Measurements from ENCODE around the gene DRGX. TPM values are rescaled to one million over a fixed set of nuclear protein-coding genes. Genes with fewer than 3 reads are reported as not detected.

DRGX gene
- total RNA-seq, 5 donors from 2014 or later (not counting 1 experiment from before 2014, with no cell fraction given), result not detected

GRCh38 chr10:49355221-49355620, 40.7 kb downstream of the DRGX start:
- Mint-ChIP-seq H3K27me3 (peaks cover 5 to 8% of the 10 kb centered on the region in 2 donors), H3K4me3 (no peak overlapping the region), H3K4me1 (no peaks in the 10 kb centered on the region), H3K27ac (no peak overlapping the region), H3K36me3 (no peaks in the 10 kb centered on the region), H3K9me3 (peaks cover 2 to 6% (median 5%) of the 10 kb centered on the region in 3 donors)
- Histone ChIP-seq H3K4me3 (ENCODE audit: control insufficient read depth in 1 of 2, extremely low read depth in 1 of 2, low read length in 1 of 2) (no peak overlapping the region), H3K36me3 (ENCODE audit: control insufficient read depth in 2 of 2, extremely low read depth in 1 of 2, insufficient read depth in 1 of 2, low read length in 1 of 2) (no peaks in the 10 kb centered on the region), H3K27ac (ENCODE audit: low read length) (no peak overlapping the region), H3K4me1 (ENCODE audit: control insufficient read depth in 1 of 2, extremely low read depth in 1 of 2, insufficient read depth in 2 of 2, low read length in 2 of 2) (no peaks in the 10 kb centered on the region), H3K27me3 (replicated peaks in 1 of 2; ENCODE audit: control insufficient read depth in 2 of 2, extremely low read depth in 1 of 2, insufficient read depth in 2 of 2, low read length in 1 of 2) (peaks cover 0 to 21% of the 10 kb centered on the region in 2 experiments), H3K9me3 (no peaks in the 10 kb centered on the region)
- ChIA-PET POLR2A (no interaction called here), CTCF (no interaction called here)
- ATAC-seq (replicated peaks in 1 of 4) (no peak), DNase-seq (no peak)
- WGBS (ENCODE audit: insufficient coverage), result 92% methylated on average over 1 of the region's 3 CpGs

DNA sequence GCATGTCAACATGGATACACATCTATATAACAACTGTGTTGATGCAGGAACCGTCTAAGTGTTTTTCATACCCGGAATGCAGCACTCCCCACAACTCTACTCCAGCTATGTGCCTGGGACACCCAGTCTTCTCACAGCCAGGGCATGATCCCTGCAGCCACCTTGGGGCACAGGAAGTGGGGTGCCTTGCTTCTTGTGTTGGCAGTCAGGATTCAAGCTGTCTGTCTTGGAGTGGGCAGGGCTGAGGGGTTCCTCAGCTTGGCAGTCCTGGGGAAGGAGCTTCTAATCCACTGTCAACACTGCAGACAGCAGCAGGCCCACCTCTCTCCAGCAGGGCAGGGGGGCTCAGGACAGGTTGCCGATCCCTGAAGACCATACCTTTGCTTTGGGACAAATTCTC, 41.3 kb downstream of the DRGX start:
- Mint-ChIP-seq H3K4me3 (no peak overlapping the region), H3K27ac (no peak overlapping the region), H3K9me3 (peaks cover 6 to 9% (median 9%) of the 10 kb centered on the region in 3 donors), H3K4me1 (no peaks in the 10 kb centered on the region), H3K36me3 (no peaks in the 10 kb centered on the region), H3K27me3 (peaks cover 5 to 8% of the 10 kb centered on the region in 2 donors)
- no peak overlapping the region for H3K4me3 ChIP-seq (ENCODE audit: control insufficient read depth in 1 of 2, extremely low read depth in 1 of 2, low read length in 1 of 2)
- peaks cover 0 to 15% of the 10 kb centered on the region in 2 experiments for H3K27me3 ChIP-seq (replicated peaks in 1 of 2; ENCODE audit: control insufficient read depth in 2 of 2, extremely low read depth in 1 of 2, insufficient read depth in 2 of 2, low read length in 1 of 2)
- DNase-seq (no peak), ATAC-seq (replicated peaks in 1 of 4) (no peak)
- H3K4me1 ChIP-seq (ENCODE audit: control insufficient read depth in 1 of 2, extremely low read depth in 1 of 2, insufficient read depth in 2 of 2, low read length in 2 of 2), result no peaks in the 10 kb centered on the region
- H3K9me3 ChIP-seq, result no peaks in the 10 kb centered on the region
- H3K36me3 ChIP-seq (ENCODE audit: control insufficient read depth in 2 of 2, extremely low read depth in 1 of 2, insufficient read depth in 1 of 2, low read length in 1 of 2), result no peaks in the 10 kb centered on the region
- no peak overlapping the region for H3K27ac ChIP-seq (ENCODE audit: low read length)
- 67% methylated on average over 1 of the region's 3 CpGs for WGBS (ENCODE audit: insufficient coverage)
- CTCF ChIA-PET, result no interaction called here
- POLR2A ChIA-PET, result no interaction called here

DNA sequence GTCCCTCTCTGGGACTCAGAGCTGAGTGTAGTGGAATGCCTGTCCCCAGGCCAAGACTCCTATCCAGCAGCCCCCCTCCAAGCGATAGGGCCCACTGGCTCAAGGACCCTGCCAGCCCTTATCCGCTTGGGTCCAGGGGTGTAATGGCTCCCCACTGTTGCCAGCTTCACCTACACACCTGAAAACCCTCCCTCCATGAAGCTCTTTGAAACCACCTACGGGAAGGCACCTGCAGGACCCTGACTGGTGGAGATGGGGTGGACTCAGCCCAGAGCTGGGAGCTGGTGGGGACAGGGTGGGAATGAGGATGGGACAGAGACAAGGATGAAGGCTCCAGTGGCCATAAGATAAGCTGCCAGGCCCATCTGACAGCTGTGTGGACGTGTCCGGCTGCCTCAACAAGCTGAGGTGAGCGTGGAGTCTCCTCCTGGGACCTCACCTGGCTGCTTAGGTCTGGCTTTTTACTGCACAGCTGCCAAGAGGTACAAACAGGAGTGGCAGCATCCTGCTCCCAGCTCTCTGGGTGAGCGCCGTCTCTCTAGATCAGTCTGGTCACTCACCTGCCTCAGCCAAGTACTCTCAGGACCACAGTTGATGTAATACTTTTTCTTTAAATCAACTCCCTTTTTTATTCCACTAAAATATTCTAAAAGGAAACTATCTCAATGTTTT, 41.9 kb downstream of the DRGX start:
- no peak overlapping the region for H3K27ac Mint-ChIP-seq
- H3K4me3 Mint-ChIP-seq, result no peak overlapping the region
- peaks cover 5 to 8% of the 10 kb centered on the region in 2 donors for H3K27me3 Mint-ChIP-seq
- peaks cover 6 to 12% (median 9%) of the 10 kb centered on the region in 3 donors for H3K9me3 Mint-ChIP-seq
- no peaks in the 10 kb centered on the region for H3K9me3 ChIP-seq
- no peaks in the 10 kb centered on the region for H3K4me1 Mint-ChIP-seq
- H3K4me1 ChIP-seq (ENCODE audit: control insufficient read depth in 1 of 2, extremely low read depth in 1 of 2, insufficient read depth in 2 of 2, low read length in 2 of 2), result no peaks in the 10 kb centered on the region
- no peaks in the 10 kb centered on the region for H3K36me3 Mint-ChIP-seq
- H3K27me3 ChIP-seq (replicated peaks in 1 of 2; ENCODE audit: control insufficient read depth in 2 of 2, extremely low read depth in 1 of 2, insufficient read depth in 2 of 2, low read length in 1 of 2), result peaks cover 0 to 15% of the 10 kb centered on the region in 2 experiments
- no peak for DNase-seq
- H3K27ac ChIP-seq (ENCODE audit: low read length), result no peak overlapping the region
- WGBS (ENCODE audit: insufficient coverage), result 78% methylated on average over 7 of the region's 8 CpGs
- CTCF ChIA-PET, result no interaction called here
- no peak for ATAC-seq (replicated peaks in 1 of 4)
- H3K4me3 ChIP-seq (ENCODE audit: control insufficient read depth in 1 of 2, extremely low read depth in 1 of 2, low read length in 1 of 2), result no peak overlapping the region
- POLR2A ChIA-PET, result no interaction called here
- no peaks in the 10 kb centered on the region for H3K36me3 ChIP-seq (ENCODE audit: control insufficient read depth in 2 of 2, extremely low read depth in 1 of 2, insufficient read depth in 1 of 2, low read length in 1 of 2)

DNA sequence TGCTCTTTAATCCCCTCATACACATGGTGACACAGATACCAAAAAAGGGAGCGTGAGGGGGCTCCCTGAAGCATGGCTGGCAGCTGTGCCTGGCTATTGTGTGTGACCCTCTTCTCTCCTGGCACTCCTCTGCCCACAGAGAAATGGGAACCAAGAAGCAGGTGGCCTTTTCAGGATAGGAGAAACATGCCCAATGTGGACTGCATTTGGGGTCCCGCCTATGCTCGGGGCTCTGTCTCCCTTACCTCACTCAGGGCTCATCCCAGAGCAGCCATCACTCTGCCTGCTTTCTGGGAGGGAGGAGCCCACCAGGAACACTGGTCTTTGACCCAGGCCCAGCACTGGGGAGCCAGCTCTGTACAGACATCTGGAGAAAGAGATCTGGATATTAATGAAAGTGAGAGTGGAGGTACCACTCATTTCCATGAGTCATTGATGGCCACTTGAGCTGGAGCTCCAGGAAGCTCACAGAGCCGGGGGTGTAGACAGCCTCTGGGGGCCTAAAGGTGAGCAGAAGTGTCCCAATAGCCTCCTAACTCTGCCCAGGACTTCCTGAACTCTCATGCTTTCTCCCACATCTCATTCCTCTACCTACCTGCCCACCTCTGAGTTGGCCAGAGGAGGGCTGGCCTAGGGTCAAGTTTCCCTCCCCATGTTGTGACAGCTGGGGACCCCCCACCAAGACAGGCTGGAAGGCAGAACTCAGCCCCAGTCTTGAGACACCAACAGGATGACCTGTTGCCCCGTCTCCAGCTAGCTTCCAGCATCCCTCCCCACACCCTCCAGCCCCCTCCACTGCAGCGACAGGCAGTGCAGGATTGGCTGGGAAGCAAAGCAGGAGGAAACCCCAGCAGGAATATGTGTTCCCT, 42.6 kb downstream of the DRGX start:
- H3K4me1 Mint-ChIP-seq, result no peaks in the 10 kb centered on the region
- WGBS (ENCODE audit: insufficient coverage), result 73% methylated on average over 3 of the region's 6 CpGs
- no peak for ATAC-seq (replicated peaks in 1 of 4)

GRCh38 chr10:49352323-49352722, 43.6 kb downstream of the DRGX start:
- ChIA-PET CTCF (no interaction called here), POLR2A (no interaction called here)
- WGBS (ENCODE audit: insufficient coverage), result 60% methylated on average over 1 of the region's 2 CpGs
- no peaks in the 10 kb centered on the region for H3K36me3 Mint-ChIP-seq
- no peak overlapping the region for H3K4me3 Mint-ChIP-seq
- Histone ChIP-seq H3K4me1 (ENCODE audit: control insufficient read depth in 1 of 2, extremely low read depth in 1 of 2, insufficient read depth in 2 of 2, low read length in 2 of 2) (no peaks in the 10 kb centered on the region), H3K4me3 (ENCODE audit: control insufficient read depth in 1 of 2, extremely low read depth in 1 of 2, low read length in 1 of 2) (no peak overlapping the region), H3K9me3 (no peaks in the 10 kb centered on the region), H3K27me3 (replicated peaks in 1 of 2; ENCODE audit: control insufficient read depth in 2 of 2, extremely low read depth in 1 of 2, insufficient read depth in 2 of 2, low read length in 1 of 2) (peaks cover 0 to 17% of the 10 kb centered on the region in 2 experiments), H3K27ac (ENCODE audit: low read length) (no peak overlapping the region), H3K36me3 (ENCODE audit: control insufficient read depth in 2 of 2, extremely low read depth in 1 of 2, insufficient read depth in 1 of 2, low read length in 1 of 2) (no peaks in the 10 kb centered on the region)
- H3K27ac Mint-ChIP-seq, result no peak overlapping the region
- peaks cover 5 to 8% of the 10 kb centered on the region in 2 donors for H3K27me3 Mint-ChIP-seq
- H3K4me1 Mint-ChIP-seq, result no peaks in the 10 kb centered on the region
- DNase-seq (no peak), ATAC-seq (replicated peaks in 1 of 4) (no peak)
- H3K9me3 Mint-ChIP-seq, result peaks cover 6 to 14% (median 6%) of the 10 kb centered on the region in 3 donors

More for the DNA sequence above, 42.6 kb downstream of the DRGX start:
- Mint-ChIP-seq H3K27ac (no peak overlapping the region), H3K36me3 (no peaks in the 10 kb centered on the region), H3K27me3 (peaks cover 5 to 8% of the 10 kb centered on the region in 2 donors), H3K9me3 (peaks cover 6 to 14% (median 9%) of the 10 kb centered on the region in 3 donors), H3K4me3 (no peak overlapping the region)
- Histone ChIP-seq H3K36me3 (ENCODE audit: control insufficient read depth in 2 of 2, extremely low read depth in 1 of 2, insufficient read depth in 1 of 2, low read length in 1 of 2) (no peaks in the 10 kb centered on the region), H3K27ac (ENCODE audit: low read length) (no peak overlapping the region), H3K4me3 (ENCODE audit: control insufficient read depth in 1 of 2, extremely low read depth in 1 of 2, low read length in 1 of 2) (no peak overlapping the region), H3K9me3 (no peaks in the 10 kb centered on the region), H3K27me3 (replicated peaks in 1 of 2; ENCODE audit: control insufficient read depth in 2 of 2, extremely low read depth in 1 of 2, insufficient read depth in 2 of 2, low read length in 1 of 2) (peaks cover 0 to 16% of the 10 kb centered on the region in 2 experiments), H3K4me1 (ENCODE audit: control insufficient read depth in 1 of 2, extremely low read depth in 1 of 2, insufficient read depth in 2 of 2, low read length in 2 of 2) (no peaks in the 10 kb centered on the region)
- DNase-seq, result no peak
- ChIA-PET POLR2A (no interaction called here), CTCF (no interaction called here)

DNA sequence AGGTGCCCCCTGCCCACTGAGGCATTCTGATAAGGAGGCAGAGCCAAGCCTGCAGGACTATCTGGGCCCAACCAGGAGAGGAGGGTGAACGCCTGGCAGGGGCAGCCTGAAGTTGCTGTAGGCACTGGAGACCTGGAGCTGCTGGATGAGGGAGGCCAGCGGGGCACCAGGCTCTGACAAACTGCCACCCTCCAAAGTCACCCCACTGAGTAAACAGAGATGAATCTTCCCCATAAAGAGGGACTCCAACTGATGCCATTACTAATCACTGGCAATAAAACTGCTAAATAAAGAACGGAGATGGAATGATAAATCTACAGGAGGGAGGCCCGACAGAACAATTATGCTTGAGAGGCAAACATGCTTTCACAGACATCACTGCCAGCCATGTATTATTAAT, 44.2 kb downstream of the DRGX start:
- DNase-seq (no peak), ATAC-seq (replicated peaks in 1 of 4) (no peak)
- no peak overlapping the region for H3K27ac ChIP-seq (ENCODE audit: low read length)
- H3K9me3 ChIP-seq, result no peaks in the 10 kb centered on the region
- Mint-ChIP-seq H3K36me3 (no peaks in the 10 kb centered on the region), H3K27ac (no peak overlapping the region), H3K4me3 (no peak overlapping the region), H3K27me3 (peaks cover 5 to 8% of the 10 kb centered on the region in 2 donors), H3K9me3 (peaks cover 6 to 10% (median 6%) of the 10 kb centered on the region in 3 donors), H3K4me1 (no peaks in the 10 kb centered on the region)
- H3K4me1 ChIP-seq (ENCODE audit: control insufficient read depth in 1 of 2, extremely low read depth in 1 of 2, insufficient read depth in 2 of 2, low read length in 2 of 2), result no peaks in the 10 kb centered on the region
- POLR2A ChIA-PET, result no interaction called here
- no peak overlapping the region for H3K4me3 ChIP-seq (ENCODE audit: control insufficient read depth in 1 of 2, extremely low read depth in 1 of 2, low read length in 1 of 2)
- peaks cover 0 to 17% of the 10 kb centered on the region in 2 experiments for H3K27me3 ChIP-seq (replicated peaks in 1 of 2; ENCODE audit: control insufficient read depth in 2 of 2, extremely low read depth in 1 of 2, insufficient read depth in 2 of 2, low read length in 1 of 2)
- no peaks in the 10 kb centered on the region for H3K36me3 ChIP-seq (ENCODE audit: control insufficient read depth in 2 of 2, extremely low read depth in 1 of 2, insufficient read depth in 1 of 2, low read length in 1 of 2)
- CTCF ChIA-PET, result no interaction called here
- no CpG with 5 or more reads among the region's 4 CpGs for WGBS (ENCODE audit: insufficient coverage)

Data from T-cell (primary cell).